SKM-1 treated with dmso at 0.1 percent for 144 hours (cell line): Measurements from ENCODE around the gene MICOS13.

Experiments used
- DNase-seq: peaks from one replicate; lab custom pipeline; 2025; ENCODE audit not compliant: unreplicated experiment; lab: John Stamatoyannopoulos, UW

Gene MICOS13

DNA sequence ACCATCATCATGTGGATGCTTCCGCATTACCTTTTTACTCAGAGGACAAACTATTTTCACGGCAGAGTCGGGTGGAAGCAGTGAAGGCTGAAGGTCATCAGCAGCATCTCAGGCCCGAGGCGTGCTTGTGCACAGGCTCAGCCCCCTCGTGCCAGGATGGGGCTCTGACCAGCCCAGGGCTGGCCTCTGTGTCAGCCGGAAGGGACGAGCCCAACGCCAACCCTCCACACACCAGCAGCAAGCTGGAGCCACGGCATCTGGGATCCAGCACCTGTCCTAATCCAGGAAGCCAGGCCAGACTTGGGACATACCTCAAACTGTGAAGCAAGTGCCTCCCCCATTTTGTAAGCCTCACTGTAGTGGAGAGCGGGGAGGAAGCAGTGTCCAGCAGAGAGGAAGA, 11.1 kb downstream of the MICOS13 start:
- DNase-seq: no peak

GRCh38 chr19:5667751-5668271, 12.5 kb downstream of the MICOS13 start:
- DNase-seq: no peak

DNA sequence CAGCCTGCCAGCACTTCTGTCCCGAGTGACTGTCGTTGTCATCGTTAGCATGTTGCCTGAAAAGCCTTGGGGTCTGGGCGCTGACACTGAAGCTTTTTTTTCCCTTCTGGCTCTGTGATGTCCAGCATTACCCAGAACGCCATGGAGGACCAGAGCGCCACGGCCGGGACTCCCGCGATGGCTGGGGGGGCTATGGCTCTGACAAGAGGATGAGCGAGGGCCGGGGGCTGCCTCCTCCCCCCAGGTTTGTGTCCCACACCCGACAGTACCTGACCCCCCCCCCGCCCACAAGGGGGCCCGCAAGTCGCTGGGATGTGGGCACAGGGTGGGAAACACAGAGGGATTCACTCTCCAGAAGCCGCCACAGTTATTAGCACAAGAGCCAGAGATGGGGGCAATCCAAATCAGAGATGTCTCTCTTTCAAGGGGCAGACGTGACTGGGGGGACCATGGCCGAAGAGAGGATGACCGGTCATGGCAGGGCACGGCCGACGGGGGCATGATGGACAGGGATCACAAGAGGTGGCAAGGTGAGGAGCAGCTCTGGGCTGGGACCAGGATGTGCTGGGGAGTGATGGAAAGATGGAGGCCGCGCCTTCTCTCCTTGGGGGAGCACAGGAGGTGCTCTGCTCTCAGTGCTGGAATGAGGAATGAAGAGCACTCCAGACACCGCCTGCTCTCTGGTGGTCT, 13.2 kb downstream of the MICOS13 start:
- DNase-seq: no peak

GRCh38 chr19:5665781-5666513, 14.4 kb downstream of the MICOS13 start:
- no peak for DNase-seq

GRCh38 chr19:5664515-5664914, 15.8 kb downstream of the MICOS13 start:
- DNase-seq: no peak

- DNase-seq: no peak
Observed at GRCh38 chr19:5663904-5664303, 16.4 kb downstream of the MICOS13 start.

DNA sequence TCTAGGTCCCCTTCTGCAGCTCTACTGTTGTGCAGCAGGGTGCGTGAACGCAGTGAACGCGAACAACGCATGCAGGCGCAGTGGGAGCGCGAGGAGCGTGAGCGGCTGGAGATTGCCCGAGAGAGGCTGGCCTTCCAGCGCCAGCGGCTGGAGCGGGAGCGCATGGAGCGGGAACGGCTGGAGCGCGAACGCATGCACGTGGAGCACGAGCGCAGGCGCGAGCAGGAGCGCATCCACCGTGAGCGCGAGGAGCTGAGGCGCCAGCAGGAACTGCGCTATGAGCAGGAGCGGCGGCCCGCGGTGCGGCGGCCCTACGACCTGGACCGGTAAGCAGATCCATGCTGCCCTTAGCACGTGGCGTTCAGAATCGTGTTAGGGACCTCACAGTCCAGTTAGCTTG, 18.8 kb downstream of the MICOS13 start:
- DNase-seq: no peak

DNA sequence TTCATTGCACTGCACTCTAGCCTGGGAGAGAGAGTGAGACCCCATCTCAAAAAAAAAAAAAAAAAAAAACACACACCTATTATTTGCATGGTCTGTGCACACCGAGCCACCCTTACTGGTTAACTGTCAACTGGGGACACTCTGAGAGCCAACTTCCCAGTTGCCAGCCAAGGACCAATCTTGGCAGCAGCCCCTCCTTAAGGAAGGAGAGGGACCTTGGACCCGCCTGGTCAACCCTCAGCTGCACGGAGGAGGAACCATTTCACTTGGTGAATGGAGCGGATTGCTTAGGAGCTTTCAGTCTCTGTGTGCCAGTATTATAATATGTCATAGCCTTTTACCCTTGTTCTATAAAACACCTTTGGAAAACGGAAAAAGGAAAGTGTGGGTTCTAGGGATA, 24.9 kb downstream of the MICOS13 start:
- DNase-seq: no peak

DNA sequence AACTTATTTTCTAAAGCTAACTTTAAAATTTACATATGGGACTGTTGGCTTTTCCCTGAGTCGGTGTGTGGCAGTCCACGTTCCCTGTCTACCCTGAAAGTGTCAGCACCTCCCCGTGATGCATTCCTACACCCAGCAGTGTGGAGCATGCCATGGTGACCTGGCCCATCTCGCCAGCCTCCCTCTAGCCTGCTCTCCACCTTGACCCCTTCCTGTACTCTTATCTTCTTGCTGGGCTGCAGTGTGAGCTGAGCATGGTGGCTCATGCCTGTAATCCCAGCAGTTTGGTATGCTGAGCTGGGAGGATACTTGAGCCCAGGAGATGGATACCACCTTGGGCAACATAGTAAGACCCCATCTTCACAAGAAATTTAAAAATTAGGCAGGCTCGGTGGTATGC, 25.4 kb downstream of the MICOS13 start:
- DNase-seq: no peak

- DNase-seq: no peak
Observed at GRCh38 chr19:5652261-5652660, 28.1 kb downstream of the MICOS13 start.

DNA sequence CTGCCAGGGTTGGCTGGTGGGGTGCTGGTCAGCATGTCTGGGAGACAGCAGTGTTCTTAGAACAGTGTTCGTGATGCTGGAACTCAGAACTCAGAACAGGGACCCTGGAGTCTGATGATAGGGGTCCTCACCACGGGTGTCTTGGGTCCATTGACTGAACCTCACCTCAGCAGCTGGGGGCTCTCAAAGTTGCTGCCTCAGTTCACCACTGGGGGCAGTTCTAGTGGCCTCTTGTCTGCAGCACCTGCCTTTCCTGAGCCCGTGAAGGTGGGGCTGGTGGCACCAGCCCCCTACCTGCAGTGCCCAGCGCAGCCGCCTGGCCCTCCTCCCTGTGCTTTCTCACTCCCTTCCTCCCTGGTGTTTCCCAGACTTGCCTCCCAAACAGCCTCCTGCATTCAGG, 29.0 kb downstream of the MICOS13 start:
- no peak for DNase-seq

DNA sequence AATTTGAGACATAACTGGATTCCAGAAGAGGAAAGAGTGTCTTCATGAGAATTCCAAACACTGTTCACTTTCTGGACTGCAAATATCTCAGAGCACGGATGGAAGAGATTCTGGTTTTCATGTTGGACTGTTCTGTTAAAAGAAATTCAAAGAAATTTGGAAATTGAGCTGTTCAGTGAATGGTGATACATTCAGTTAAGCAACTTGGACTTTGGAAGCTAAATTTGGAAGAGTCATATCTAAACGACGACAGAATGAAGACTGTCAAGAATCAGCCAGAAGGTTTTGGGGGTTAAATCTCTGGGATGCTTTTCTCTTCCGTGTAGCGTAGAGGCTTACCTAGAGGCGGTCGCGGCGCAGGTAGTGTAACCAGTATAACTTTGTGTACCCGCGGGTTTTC, 31.9 kb downstream of the MICOS13 start:
- no peak for DNase-seq

GRCh38 chr19:5646703-5647102, 33.6 kb downstream of the MICOS13 start:
- DNase-seq: no peak

DNA sequence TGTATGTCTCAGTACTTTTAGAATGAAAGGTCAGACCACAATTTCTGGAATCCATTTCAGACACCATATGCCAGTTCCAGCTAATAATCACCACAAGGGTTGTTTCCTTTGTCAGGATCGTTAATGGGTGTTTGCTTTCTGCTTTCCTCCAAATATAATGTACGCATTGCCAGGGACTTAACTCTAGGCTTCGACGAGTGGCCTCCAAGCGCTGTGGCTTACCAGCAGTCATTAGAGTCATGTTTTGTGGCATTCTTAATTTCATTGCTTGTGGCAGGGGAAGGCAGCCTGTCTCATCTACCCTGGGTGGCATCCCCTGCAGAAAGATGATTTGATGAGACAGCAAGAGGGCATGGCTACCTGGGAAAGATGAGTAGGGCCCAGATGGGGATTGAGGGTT, 34.9 kb downstream of the MICOS13 start:
- no peak for DNase-seq

GRCh38 chr19:5644037-5644436, 36.3 kb downstream of the MICOS13 start:
- DNase-seq: no peak

DNA sequence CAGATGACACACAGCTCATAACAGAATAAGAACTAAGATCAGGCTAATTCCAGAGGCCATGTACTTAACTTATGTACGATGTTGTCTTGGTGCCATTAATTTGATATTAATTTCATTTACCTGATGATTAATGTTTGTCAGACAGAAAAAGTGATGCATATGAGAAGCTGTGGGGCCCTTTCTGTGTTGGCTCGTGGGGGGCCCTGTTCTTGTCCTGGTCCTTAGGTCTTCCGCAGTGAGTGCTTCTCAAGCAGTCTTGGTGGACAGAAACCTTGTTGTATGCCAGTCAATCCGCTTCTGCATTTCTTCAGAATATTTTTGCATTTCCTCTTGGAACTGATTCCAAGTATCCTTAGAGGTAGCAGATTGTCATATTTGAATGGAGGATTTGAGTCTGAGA, 37.3 kb downstream of the MICOS13 start:
- no peak for DNase-seq

GRCh38 chr19:5642204-5642603, 38.1 kb downstream of the MICOS13 start:
- DNase-seq: no peak

DNA sequence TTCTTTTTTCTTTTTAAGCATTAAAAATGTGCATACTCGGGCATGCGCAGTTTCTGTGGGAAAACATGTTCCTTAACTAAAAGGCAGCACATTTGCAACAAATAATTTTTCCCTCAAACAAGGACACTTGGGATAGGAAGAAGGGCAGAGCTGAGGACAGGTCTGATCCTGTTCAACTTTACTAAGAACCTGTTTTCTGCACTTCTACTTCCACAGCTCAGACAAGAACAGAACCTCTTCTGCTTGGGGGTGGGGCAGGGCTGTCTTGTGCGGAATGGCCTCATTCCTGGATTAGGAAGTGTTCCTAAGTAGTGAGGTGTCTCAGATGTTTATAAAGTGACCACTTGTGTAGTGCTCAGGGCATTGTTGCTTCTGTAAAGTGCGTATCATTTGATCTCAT, 39.1 kb downstream of the MICOS13 start:
- DNase-seq: no peak

GRCh38 chr19:5637971-5638370, 42.3 kb downstream of the MICOS13 start:
- DNase-seq: no peak

DNA sequence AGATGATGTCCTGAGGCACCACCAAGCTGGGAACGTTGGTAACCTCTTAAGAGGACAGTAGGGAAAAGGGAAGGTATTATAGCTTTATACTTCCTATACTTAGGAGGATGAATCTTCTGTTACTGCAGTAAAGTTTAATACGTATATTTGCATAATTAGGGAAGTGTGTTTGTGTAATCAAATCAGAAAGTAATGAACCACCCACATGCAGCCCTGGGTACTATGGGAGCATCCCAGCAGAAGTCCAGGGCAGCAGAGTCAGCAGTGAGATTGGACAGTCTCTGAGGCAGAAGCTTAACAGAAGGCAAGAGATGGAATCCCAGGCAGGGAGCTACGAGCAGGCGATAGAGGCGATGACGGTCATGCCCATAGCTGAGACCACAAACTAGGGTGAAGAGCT, 44.9 kb downstream of the MICOS13 start:
- no peak for DNase-seq

- no peak for DNase-seq
Observed at GRCh38 chr19:5632657-5633056, 47.7 kb downstream of the MICOS13 start.

DNA sequence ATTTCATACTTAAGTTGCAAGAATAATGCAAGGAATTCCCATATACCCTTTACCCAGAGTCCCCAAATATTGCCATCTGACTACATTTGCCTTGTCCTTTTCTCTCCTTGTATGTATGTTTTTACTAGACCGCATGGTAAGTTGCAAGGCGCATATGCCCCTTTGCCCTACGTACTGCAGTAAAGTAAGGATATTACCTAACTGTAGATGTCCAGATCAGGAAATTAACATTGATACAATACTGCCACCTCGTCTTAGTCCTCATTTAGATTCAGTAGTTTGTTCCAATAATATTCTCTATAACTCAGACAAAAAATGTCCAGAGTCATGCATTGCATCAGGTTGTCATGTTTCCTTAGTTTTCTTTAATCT, 48.1 kb downstream of the MICOS13 start:
- DNase-seq: no peak
